SK-N-SH (cell line): ENCODE measurements around the gene BLTP1.

Source experiments
- CTCF ChIP-seq: fragments of 200-600 bp; sonication (generic); IDR thresholded peaks from 2 replicates; pipeline ENCODE4 v1.6.1; 2017; ENCODE audit warnings: antibody characterized with exemption, mild to moderate bottlenecking, moderate library complexity
- MXI1 ChIP-seq: IDR thresholded peaks from 2 replicates; pipeline ENCODE4 v1.6.1; 2012; ENCODE audit warnings: mild to moderate bottlenecking, low read depth, low read length, improper control_type of control experiment
- RAD21 ChIP-seq: IDR thresholded peaks from 2 replicates; pipeline ENCODE4 v1.6.1; 2012; ENCODE audit warnings: mild to moderate bottlenecking, low read length
- REST ChIP-seq: IDR thresholded peaks from 2 replicates; pipeline ENCODE4 v1.6.1; 2012; ENCODE audit warnings: mild to moderate bottlenecking, low read depth, low read length, moderate library complexity
- RFX5 ChIP-seq: IDR thresholded peaks from 2 replicates; pipeline ENCODE4 v1.6.1; 2012; ENCODE audit warnings: mild to moderate bottlenecking, improper control_type of control experiment, low read length
- SMC3 ChIP-seq: IDR thresholded peaks from 2 replicates; pipeline ENCODE4 v1.6.1; 2012; ENCODE audit warnings: low read depth, low read length, improper control_type of control experiment
- TEAD4 ChIP-seq: IDR thresholded peaks from 2 replicates; pipeline ENCODE4 v1.4.0; 2012; ENCODE audit warnings: mild to moderate bottlenecking, borderline replicate concordance; ENCODE audit not compliant: insufficient read depth

GRCh38 chr4:122156819-122157218 is 4.7 kb downstream of the BLTP1 start:
- TF ChIP-seq CTCF = no peak
- no peak for TF ChIP-seq TEAD4
- no peak for TF ChIP-seq SMC3
- TF ChIP-seq MXI1 = no peak
- no peak for TF ChIP-seq RAD21
- TF ChIP-seq REST = no peak
- no peak for TF ChIP-seq RFX5
